Measurements from ENCODE around the gene MOV10L1. TPM values are rescaled to one million over a fixed set of nuclear protein-coding genes. Genes with fewer than 3 reads are reported as not detected.

The MOV10L1 gene
- total RNA-seq, 1 experiment from 2014 or later: 0.26 TPM

- Histone ChIP-seq H3K27ac (ENCODE audit: low read length) (no peak overlapping the region), H3K36me3 (ENCODE audit: low read depth, low read length) (no peaks in the 10 kb centered on the region), H3K9me3 (ENCODE audit: low read length) (no peaks in the 10 kb centered on the region), H3F3A (ENCODE audit: low read length, unreplicated experiment) (no peaks in the 10 kb centered on the region), H3K9me2 (replicated peaks; ENCODE audit: low read length) (no peaks in the 10 kb centered on the region), H4K20me1 (ENCODE audit: low read length) (no peaks in the 10 kb centered on the region), H3K4me2 (ENCODE audit: low read length) (no peak overlapping the region), H3K27me3 (ENCODE audit: low read length) (no peaks in the 10 kb centered on the region), H2AFZ (ENCODE audit: low read length) (no peak overlapping the region), H3K4me3 (ENCODE audit: low read length) (no peak overlapping the region), H3K4me1 (ENCODE audit: insufficient read depth, low read length) (no peaks in the 10 kb centered on the region), H3K9ac (ENCODE audit: low read length) (no peak overlapping the region), H3K79me2 (ENCODE audit: low read length) (no peaks in the 10 kb centered on the region)
- no peak for DNase-seq
- ChIA-PET POLR2A (ENCODE audit: unreplicated experiment) (no interaction called here), CTCF (no interaction called here)
- no TSS peak for BruUV-seq (replicated peaks)
- no peak for ATAC-seq
- TF ChIP-seq CTCF (conservative IDR thresholded peaks at IDR 0.05; ENCODE audit: low read depth, low read length): no peak
- no peak for TF ChIP-seq EZH2phosphoT487 (IDR thresholded peaks at IDR 0.05; ENCODE audit: borderline replicate concordance, low read length)
- no peak for TF ChIP-seq EZH2 (IDR thresholded peaks at IDR 0.05; ENCODE audit: low read length, unreplicated experiment)
- intact Hi-C loops (cut with micrococcal nuclease): no loop called here
Observed at GRCh38 chr22:50064453-50064852, 25.4 kb upstream of the MOV10L1 start.

GRCh38 chr22:50067244-50067643 is 22.6 kb upstream of the MOV10L1 start:
- ATAC-seq: no peak
- H2AFZ ChIP-seq (ENCODE audit: low read length): no peak overlapping the region
- ChIA-PET CTCF (no interaction called here), POLR2A (ENCODE audit: unreplicated experiment) (no interaction called here)
- no peaks in the 10 kb centered on the region for H3K27me3 ChIP-seq (ENCODE audit: low read length)
- H4K20me1 ChIP-seq (ENCODE audit: low read length): no peaks in the 10 kb centered on the region
- peaks cover 7% of the 10 kb centered on the region; the same call in 1 of the 2 replicates for H3K4me1 ChIP-seq (ENCODE audit: insufficient read depth, low read length)
- H3K9me2 ChIP-seq (replicated peaks; ENCODE audit: low read length): no peaks in the 10 kb centered on the region
- H3K9ac ChIP-seq (ENCODE audit: low read length): no peak overlapping the region
- H3K4me2 ChIP-seq (ENCODE audit: low read length): no peak overlapping the region
- no peaks in the 10 kb centered on the region for H3F3A ChIP-seq (ENCODE audit: low read length, unreplicated experiment)
- TF ChIP-seq EZH2 (IDR thresholded peaks at IDR 0.05; ENCODE audit: low read length, unreplicated experiment) (no peak), EZH2phosphoT487 (IDR thresholded peaks at IDR 0.05; ENCODE audit: borderline replicate concordance, low read length) (no peak), CTCF (conservative IDR thresholded peaks at IDR 0.05; ENCODE audit: low read depth, low read length) (no peak)
- intact Hi-C loops (cut with micrococcal nuclease): no loop called here
- H3K27ac ChIP-seq (ENCODE audit: low read length): no peak overlapping the region
- no peaks in the 10 kb centered on the region for H3K9me3 ChIP-seq (ENCODE audit: low read length)
- DNase-seq: no peak
- no peaks in the 10 kb centered on the region for H3K36me3 ChIP-seq (ENCODE audit: low read depth, low read length)
- no TSS peak for BruUV-seq (replicated peaks)
- H3K4me3 ChIP-seq (ENCODE audit: low read length): no peak overlapping the region
- no peaks in the 10 kb centered on the region for H3K79me2 ChIP-seq (ENCODE audit: low read length)

GRCh38 chr22:50068096-50068495 is 21.7 kb upstream of the MOV10L1 start:
- Histone ChIP-seq H3F3A (ENCODE audit: low read length, unreplicated experiment) (no peaks in the 10 kb centered on the region), H3K9ac (ENCODE audit: low read length) (no peak overlapping the region), H3K9me3 (ENCODE audit: low read length) (no peaks in the 10 kb centered on the region), H4K20me1 (ENCODE audit: low read length) (no peaks in the 10 kb centered on the region), H2AFZ (ENCODE audit: low read length) (no peak overlapping the region), H3K79me2 (ENCODE audit: low read length) (no peaks in the 10 kb centered on the region), H3K4me1 (ENCODE audit: insufficient read depth, low read length) (peaks cover 7% of the 10 kb centered on the region; the same call in 1 of the 2 replicates), H3K9me2 (replicated peaks; ENCODE audit: low read length) (no peaks in the 10 kb centered on the region), H3K36me3 (ENCODE audit: low read depth, low read length) (no peaks in the 10 kb centered on the region), H3K4me3 (ENCODE audit: low read length) (no peak overlapping the region), H3K27ac (ENCODE audit: low read length) (no peak overlapping the region), H3K27me3 (ENCODE audit: low read length) (no peaks in the 10 kb centered on the region), H3K4me2 (ENCODE audit: low read length) (no peak overlapping the region)
- POLR2A ChIA-PET (ENCODE audit: unreplicated experiment): no interaction called here
- CTCF ChIA-PET: no interaction called here
- TF ChIP-seq EZH2phosphoT487 (IDR thresholded peaks at IDR 0.05; ENCODE audit: borderline replicate concordance, low read length) (no peak), CTCF (conservative IDR thresholded peaks at IDR 0.05; ENCODE audit: low read depth, low read length) (no peak), EZH2 (IDR thresholded peaks at IDR 0.05; ENCODE audit: low read length, unreplicated experiment) (no peak)
- no TSS peak for BruUV-seq (replicated peaks)
- intact Hi-C loops (cut with micrococcal nuclease): no loop called here
- no peak for ATAC-seq
- DNase-seq: no peak
